Glomerular visceral epithelial cell (primary cell): ENCODE data around the gene LZTS2.

Experiments used
- DNase-seq: peaks from one replicate; pipeline ENCODE4 v3.0.0-alpha.2; 2016; ENCODE audit errors: extremely low spot score

LZTS2 gene

GRCh38 chr10:101054876-101055275 is 55.3 kb downstream of the LZTS2 start:
- no peak for DNase-seq

GRCh38 chr10:101055411-101055810 is 55.8 kb downstream of the LZTS2 start:
- no peak for DNase-seq

GRCh38 chr10:101056365-101057151 is 57.0 kb downstream of the LZTS2 start:
- DNase-seq, result no peak
